Upper lobe of left lung (tissue), 4 donors: ENCODE results near the gene KRTAP13-4.

Experiments
- CTCF ChIP-seq, 6 experiments: fragments of 450-650 bp in 4 of 6; fragments of 200-600 bp in 2 of 6; sonication (generic) in 2 of 6; IDR thresholded peaks; one replicate each; pipeline ENCODE4 v1.5.1; 2016 to 2019; ENCODE audit warnings: antibody characterized with exemption in 6 of 6
- POLR2A ChIP-seq, 4 donors: fragments of 450-650 bp; IDR thresholded peaks; one replicate each; pipeline ENCODE4 v1.5.1; 2016 to 2017; ENCODE audit warnings: antibody characterized with exemption in 4 of 4, mild to moderate bottlenecking in 2 of 4

- TF ChIP-seq CTCF (IDR thresholded peaks at IDR 0.05) (no peak), POLR2A (IDR thresholded peaks at IDR 0.05) (no peak)
These were observed 48.0 kb downstream of the KRTAP13-4 start for GRCh38 chr21:30478004-30478403.
